ENCODE measurements around the gene GTF2A1.

GRCh38 chr14:81268016-81268416 is 47.3 kb upstream of the GTF2A1 start:
- TF ChIP-seq POLR2AphosphoS5 (IDR thresholded peaks at IDR 0.05; ENCODE audit: insufficient read depth, low read depth, low read length): no peak
- TF ChIP-seq POLR2A (IDR thresholded peaks at IDR 0.05; ENCODE audit: low read depth, low read length): no peak
- no peak for TF ChIP-seq MAX (IDR thresholded peaks at IDR 0.05; ENCODE audit: insufficient read depth, insufficient read length)
- TF ChIP-seq CTCF (IDR thresholded peaks at IDR 0.05; ENCODE audit: extremely low read depth in 1 of 2, insufficient read depth in 1 of 2, low read depth in 1 of 2, low read length in 2 of 2): no peak
